HG03280 (cell line): ENCODE measurements around the gene OXER1.

Experiments
- ATAC-seq: cut with Tn5 transposase; IDR thresholded peaks from one replicate; pipeline ENCODE4 v1.9.1; 2021; ENCODE audit warnings: mild to moderate bottlenecking, moderate library complexity; ENCODE audit not compliant: unreplicated experiment

The OXER1 gene

DNA sequence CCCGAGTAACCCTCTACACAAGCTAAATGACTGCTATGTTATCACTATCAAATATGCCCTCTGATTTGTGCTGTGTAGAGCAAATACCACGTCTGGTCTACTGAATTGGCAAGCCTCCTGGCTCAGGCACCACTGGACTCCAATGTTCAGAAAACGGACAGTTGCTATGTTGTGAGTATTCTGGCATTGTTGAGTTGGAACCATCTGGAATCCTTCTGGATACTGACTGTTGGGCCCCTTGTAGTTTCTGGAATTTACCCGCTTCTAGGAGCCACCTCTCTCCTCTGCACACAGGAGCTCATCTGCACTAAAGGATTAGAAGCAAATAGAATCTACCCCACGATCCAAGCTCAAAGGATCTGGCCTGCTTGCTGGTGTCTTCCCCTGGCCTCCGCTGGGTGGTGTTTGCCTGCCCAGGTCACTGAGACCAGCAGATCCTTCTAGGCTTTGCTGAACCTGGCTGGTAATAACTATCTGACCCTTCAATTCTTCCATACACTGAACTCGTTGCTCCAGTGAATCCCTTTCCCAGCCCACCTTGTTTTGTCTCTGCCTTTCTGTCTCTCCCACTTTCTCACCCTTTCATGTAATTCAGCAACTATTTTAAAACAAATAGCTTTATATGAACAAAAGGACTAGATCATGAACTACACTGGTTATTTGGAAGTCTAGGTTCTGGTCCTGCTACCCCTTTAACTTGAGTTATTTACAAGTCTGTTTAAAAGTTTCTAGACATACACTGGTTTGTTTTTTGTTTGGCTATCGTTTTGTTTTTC lies 30.5 kb upstream of the OXER1 start:
- peak; percentile 33 for ATAC-seq

DNA sequence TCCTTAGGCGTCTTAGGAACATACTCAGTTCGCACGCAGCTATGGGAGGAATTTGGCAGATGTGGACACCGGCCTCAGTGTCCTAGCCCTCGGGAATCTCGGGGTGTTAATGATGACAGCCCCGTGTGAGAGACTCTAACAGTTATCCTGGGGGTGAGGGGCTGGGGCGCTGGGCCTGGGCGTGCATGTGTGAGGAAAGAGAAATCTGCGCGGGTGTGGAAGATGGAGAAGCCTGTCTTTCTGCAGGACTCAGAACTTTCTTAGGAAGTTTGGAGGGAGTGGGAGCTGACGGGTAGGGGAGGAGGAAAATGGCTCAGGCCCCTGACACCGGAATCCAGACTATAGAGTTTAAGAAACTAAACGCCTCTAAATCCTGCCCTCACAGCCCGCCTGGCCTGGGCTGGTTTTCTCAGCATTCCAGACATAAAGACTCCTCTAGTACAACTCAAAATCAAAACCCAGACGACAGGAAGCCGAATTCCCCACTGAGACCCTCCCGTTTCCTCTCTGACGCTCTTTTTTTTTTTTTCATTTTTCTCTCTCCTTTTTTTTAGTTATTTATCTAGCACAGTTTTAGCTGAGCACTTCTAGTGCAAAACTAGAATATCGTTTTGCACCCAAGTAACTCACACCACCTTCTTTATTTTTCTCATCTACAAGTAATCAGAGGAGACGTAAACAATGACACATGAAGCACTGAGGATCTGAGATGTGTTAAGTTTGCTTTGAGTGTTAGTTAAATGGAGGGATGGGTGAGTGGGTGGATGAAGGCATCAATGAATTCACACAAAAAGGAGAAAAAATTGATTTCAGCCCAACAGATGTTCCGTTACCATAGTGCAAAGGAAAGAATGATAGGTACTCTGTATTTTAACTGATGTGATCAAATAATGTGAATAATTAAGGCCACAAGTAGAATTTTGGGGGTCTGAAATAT lies 29.7 kb upstream of the OXER1 start:
- ATAC-seq = no peak

DNA sequence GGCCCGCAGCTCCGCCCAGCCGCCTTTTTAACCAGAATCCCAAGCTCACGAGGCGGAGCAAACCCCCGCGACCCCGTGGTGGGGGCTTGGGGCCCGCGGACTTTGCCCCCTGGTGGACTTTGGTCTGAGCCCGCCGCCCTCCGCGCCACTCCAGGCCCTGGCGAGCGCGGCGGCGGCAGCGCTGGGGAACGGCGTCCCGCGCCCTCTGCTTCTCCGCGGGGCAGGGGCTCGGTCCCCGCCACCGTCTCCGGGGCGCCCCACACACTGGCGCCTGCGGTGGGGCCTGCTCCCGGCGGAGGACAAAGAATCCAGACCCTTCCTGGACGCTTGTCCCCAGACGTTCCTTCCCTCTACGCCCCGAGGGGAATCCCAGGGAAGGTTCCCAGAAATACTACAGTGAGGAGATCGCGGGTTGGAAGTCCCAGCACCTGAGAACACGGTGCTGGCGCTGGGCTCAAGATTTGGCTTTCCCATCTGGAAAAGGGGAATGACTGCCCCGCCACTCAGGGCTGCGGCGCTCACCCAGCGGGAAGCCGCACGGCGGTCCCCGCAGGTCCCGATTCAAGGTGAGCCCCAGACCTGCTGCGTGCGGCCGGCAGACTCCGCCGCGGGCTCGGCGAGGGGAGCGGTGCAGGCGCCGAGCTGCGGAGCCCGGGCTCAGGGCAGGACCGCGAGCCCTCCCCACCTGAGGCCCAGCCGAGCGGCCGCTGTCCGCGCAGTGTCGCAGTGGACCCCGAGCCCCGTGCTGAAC lies 28.8 kb upstream of the OXER1 start, which contains the start of gene HAAO:
Gene HAAO (minus strand): TSS at position 1 of the 751 bp plus-strand sequence. CDS start 47 bp downstream, outside the sequence.
- ATAC-seq = peak; percentile 36

- peak; percentile 17 for ATAC-seq
These were observed 28.2 kb upstream of the OXER1 start for GRCh38 chr2:42792087-42792582.

DNA sequence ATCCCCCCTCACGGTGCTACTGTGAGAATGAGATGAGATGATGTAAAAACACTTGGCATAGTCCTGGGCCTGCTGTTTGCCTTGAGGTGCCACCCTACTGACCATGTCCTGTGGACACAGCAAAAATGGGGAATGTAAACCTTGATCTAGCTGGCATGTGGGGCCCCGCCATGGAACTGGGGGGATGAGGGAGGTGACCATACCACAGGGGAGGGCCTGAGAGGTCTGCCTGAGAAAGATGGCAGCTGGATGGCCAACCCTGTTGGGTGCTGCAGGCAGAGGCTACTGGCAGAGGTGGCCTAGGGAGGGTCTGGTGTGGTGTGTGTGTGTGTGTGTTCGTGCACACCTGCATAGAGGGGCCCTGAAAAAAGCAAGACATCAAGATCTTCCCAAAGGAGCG lies 27.7 kb upstream of the OXER1 start:
- no peak for ATAC-seq

DNA sequence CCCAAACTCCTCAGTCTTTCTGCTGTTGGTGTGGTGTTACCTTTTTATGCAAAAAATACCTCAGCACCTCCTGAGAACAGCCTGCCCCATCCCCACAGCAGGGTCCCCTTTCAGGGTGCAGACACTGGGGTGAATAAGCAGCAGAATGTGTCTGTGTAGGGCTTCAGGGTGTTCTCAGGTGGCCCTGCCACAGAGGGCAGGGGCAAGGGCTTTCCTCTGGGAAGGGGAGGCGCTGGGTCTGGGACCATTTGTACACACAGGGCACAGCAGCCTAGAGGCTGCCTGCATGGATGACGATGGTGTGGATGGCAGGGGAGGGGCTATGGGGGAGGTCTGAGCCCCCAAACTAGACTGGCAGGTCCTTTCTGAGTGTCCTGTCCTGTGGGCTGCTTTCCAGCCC lies 25.8 kb upstream of the OXER1 start:
- no peak for ATAC-seq

DNA sequence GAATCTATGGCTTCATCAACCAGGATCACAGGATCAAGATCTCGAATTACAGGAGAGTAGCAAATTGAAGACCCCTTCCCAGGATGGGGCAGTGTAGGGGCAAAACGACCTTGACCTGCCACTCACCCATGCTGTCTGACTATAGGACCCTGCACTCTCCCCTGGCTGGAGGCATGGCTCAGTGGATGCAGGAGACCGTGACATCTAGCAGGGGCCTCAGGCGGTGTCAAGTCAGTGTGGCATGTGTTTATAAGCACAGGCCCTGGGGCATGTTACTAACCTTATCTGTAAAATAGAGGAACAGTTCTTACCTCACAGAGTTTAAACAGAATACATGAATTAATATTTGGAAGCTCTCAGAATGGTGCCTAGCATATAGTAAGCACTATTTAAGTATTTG lies 24.9 kb upstream of the OXER1 start:
- no peak for ATAC-seq

DNA sequence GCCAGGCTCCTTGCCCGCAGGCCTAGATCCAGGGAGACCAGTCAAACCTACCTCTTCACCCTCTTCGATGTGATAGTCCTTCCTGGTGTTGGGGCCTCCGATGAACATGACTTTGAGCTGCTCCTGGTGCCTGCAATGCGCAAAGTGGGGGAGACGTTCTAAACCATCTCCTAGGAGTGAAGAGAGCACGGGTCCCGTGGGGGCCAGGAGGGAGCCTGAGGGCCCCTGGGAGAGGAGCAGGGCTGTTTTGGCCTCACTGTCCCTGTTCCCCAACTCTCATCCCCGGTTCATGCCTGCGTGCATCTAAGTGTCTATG lies 24.5 kb upstream of the OXER1 start:
- ATAC-seq = no peak

GRCh38 chr2:42787788-42788477 lies 24.0 kb upstream of the OXER1 start:
- ATAC-seq = no peak

DNA sequence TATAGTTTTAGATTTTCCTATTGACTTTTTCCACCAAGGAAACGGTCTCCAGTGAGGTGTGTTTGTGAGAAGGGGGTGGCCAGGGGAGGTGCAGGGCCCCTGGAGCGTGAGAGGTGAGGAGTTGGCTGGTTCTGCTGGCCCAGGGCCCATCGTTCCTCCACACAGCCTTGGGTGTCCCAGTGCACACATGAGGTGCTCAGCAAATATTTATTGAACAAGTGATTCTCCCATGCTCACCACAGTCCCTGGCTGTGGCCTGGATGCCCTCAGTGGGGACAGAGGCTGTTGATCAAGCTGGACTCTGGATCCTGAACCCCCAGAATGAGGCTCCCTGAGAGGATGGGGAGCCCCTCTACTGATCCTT lies 23.5 kb upstream of the OXER1 start:
- no peak for ATAC-seq

DNA sequence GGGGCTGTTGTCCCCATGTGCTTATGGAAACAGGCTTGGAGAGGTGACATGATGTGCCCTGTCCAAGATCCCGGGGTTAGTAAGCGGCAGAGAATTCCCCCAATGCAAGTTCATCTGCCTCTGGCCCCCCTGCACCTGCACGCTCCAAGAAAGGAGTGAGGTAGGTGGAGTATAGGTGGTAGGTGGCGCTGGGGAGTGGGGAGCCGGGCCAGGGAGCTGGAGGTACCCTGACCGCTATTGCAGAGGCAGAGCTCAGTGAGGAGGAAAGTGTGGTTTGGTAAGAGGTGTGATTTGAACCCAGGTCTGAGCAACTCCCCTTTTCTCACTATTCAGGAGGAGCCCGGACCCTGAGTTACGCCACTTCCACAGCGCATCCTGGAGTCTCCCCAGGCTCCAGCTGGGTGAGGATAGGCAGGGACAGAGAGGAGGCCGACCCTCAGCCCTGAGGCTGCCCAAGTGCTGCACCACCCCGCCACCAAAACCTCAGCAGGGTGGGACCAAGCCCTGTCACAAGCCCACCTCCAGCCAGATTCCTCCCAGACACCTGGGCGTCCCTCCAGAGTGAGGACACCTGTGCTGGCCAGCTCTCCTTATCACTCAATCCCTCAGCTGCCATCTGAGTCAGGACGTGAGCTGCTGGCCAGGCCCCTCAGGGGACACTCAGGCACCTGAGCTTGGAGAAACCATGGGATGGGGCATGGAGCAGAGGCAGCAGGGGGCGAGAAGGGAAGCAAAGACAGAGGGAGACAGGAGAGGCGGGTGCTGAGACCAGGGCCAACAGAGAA lies 22.8 kb upstream of the OXER1 start:
- no peak for ATAC-seq

DNA sequence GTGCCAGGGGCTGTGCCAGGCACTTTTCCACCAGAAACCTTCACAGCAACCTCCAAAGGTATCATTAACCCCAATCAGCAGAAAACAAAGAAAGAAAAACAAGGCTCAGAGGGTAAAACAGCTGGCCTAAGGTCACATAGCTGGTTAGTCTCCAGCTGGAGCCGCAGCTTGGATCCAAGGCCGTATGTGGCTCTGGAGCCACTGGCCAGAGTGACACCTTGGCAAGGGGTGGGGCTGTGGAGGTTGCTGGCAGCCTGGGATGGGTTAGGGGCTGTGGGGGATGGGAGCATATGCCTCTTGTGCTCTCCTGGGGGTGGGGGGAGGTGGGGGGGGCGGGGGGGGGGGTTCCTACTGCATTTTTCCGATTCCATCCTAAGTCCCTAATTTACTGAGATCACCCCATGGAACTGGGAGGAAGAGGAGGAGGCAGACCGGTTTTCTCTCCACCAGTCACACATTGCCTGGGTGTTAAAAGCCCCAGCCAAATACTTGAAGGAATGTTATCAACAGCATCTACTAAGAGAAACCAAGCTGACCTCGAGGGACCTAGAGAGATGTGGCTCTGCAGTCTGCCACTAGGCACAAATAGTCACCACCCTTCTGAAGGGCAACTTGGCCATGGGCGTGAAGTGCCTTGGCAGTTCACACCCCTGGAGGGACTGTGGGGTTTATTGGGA lies 20.4 kb upstream of the OXER1 start:
- ATAC-seq = no peak

- no peak for ATAC-seq
These were observed 19.6 kb upstream of the OXER1 start for GRCh38 chr2:42783511-42783910.

DNA sequence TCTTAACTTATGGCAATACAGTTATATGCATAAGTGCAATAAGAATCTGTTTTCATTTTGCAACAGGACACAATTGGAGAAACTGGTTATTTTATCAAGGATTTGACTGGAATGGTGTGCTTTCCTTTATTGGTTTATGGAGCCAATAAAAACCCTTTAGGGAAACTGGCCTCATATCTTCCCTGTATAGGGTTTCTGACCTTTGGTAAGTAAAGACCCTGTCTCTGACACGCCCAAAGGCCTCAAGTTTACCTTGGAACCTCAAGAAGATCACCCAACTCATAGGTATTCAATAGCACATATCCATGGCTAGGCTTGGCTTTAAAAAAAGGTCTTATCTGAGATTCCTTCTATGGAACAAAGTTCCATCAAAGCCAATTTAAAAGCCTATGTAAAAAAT lies 17.2 kb upstream of the OXER1 start:
- ATAC-seq = no peak

GRCh38 chr2:42777883-42778805 lies 14.2 kb upstream of the OXER1 start:
- no peak for ATAC-seq

GRCh38 chr2:42775810-42776209 lies 11.9 kb upstream of the OXER1 start:
- no peak for ATAC-seq

GRCh38 chr2:42775186-42775585 lies 11.3 kb upstream of the OXER1 start:
- no peak for ATAC-seq

DNA sequence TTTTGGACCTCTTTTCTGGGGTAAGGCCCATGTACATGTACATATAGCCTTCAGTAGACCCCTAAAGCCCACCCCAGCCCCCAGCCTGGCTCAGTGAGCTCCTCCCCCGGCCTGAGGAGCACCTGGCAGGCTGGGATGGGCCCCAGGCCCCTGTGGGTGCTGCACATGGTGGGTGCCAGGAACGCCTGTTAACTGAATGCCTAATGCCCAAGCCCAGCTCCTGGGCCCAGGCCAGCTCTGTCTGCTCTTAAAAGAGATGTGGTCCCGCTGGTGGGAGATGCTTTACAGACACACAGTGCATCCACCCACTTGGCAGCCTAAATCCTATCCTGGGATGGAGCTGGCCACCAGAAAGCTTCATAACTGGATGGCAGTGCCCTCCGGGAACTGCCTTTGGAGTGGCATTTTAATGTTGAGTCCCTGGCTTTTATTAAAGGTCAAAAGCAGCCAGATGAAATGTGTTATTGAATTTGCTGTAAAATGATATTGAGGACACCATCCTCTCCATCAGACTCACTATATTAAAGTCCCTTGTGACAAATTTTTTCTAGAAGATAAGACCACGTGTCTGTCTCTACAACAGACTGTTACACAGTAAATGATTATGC lies 7.7 kb upstream of the OXER1 start:
- ATAC-seq = no peak
